Fibroblast of upper back skin (primary cell): ENCODE results near the gene RBMY1E.
"Not testable (repeated sequence)": the region's sequence is repeated elsewhere in the genome, so short reads cannot be mapped to it uniquely, and the experiment has no call there.

Experiments used
- DNase-seq: peaks from one replicate; pipeline ENCODE4 v3.0.0-alpha.2; 2013

RBMY1E gene

GRCh38 chrY:21917932-21918331, at the start of gene RBMY1E:
RBMY1E (minus strand) TSS chrY:21918032; CDS start chrY:21916054, 1,978 bp downstream.
- not testable (repeated sequence) for DNase-seq

DNA sequence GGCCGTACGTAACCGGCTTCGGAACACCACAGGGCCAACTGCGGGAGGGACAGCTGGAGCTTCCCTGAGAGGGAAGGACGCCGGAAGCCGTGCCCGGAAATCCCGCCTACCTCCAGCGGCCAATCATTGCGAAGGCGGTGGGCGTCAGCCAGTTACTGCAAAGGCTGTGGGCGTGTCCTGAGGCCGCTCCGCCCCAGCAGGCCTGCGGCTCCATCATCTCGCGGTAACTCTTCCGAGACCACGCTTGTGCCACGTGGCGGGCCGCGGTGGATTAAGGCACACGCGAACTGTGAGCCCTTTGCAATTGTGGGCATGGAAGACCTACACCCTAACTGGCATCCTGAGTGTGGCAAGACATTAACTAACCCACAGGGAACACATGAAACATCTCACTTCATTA, 23.4 kb downstream of the RBMY1E start, which contains the start of gene RBMY1D:
TSS of gene RBMY1D (minus strand) at position 101 of the 400 bp plus-strand sequence. CDS start 2,013 bp downstream, outside the sequence.
- not testable (repeated sequence) for DNase-seq

DNA sequence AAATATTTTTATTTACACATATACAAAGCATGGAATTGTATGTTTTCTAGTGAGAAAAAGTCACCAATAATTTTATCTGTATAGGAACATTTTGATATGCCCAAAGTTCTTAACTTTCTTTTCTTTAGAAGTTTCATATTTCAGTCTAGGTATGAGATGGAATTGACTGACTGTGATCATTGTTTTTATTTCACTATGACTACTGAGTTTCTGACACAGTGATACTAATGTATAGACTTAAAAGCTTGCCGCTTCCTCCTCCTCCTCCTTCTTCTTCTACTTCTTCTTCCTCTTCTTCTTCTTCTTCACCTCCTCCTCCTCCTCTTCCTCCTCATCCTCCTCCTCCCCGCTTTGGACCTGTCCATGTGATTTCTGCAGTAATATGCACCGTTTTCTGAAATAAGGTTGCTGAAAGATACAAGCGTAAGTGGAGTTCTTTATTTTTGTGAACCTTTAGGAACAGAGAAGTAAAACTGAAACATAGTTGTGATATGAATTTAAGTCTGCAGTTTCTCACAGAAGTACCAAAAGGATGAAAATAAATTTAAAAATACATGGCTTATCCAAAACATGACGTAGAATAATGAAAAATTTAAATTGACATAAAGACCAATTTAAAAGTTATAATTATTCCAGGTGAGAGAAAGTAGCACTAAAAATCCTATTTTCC, 48.3 kb downstream of the RBMY1E start:
- DNase-seq: not testable (repeated sequence)
